CD8-positive, alpha-beta memory T cell (primary cell): ENCODE data around the gene CFAP20DC. TPM values are rescaled to one million over a fixed set of nuclear protein-coding genes. Genes with fewer than 3 reads are reported as not detected.
"Not testable (repeated sequence)": the region's sequence is repeated elsewhere in the genome, so short reads cannot be mapped to it uniquely, and the experiment has no call there.

Source experiments
- CTCF ChIA-PET: fragments of 350-600 bp; sonication (Branson Sonifier 250); formaldehyde crosslinking; loops from one replicate; lab custom pipeline; 2021; ENCODE audit warnings: antibody characterized with exemption; lab: Charles Lee
- POLR2A ChIA-PET: fragments of 350-600 bp; sonication (Branson Sonifier 250); formaldehyde crosslinking; loops from one replicate; lab custom pipeline; 2021; ENCODE audit warnings: antibody characterized with exemption; lab: Charles Lee
- DNase-seq, 5 donors: peaks; one replicate each; pipeline versions ENCODE4 v3.0.0 to v3.0.0-alpha.2; 2020 to 2022; ENCODE audit warnings: mixed read lengths in 1 of 5
- H3K27ac ChIP-seq: one replicate; pipeline ENCODE4 v1.7.0; 2013; ENCODE audit warnings: low read depth, mild to moderate bottlenecking, low read length, moderate library complexity
- H3K27me3 ChIP-seq: 2 replicates; pipeline ENCODE4 v1.7.0; 2013; ENCODE audit warnings: low read length, mild to moderate bottlenecking; ENCODE audit not compliant: insufficient read depth, poor library complexity, severe bottlenecking
- H3K36me3 ChIP-seq: 2 replicates; pipeline ENCODE4 v1.7.0; 2013; ENCODE audit warnings: mild to moderate bottlenecking, low read length, moderate library complexity; ENCODE audit not compliant: insufficient read depth
- H3K4me1 ChIP-seq: 2 replicates; pipeline ENCODE4 v1.7.0; 2013; ENCODE audit warnings: mild to moderate bottlenecking, low read length, moderate library complexity; ENCODE audit not compliant: insufficient read depth
- H3K4me3 ChIP-seq: 2 replicates; pipeline ENCODE4 v1.7.0; 2013; ENCODE audit warnings: mild to moderate bottlenecking, low read length
- H3K9me3 ChIP-seq: 2 replicates; pipeline ENCODE4 v1.7.0; 2013; ENCODE audit warnings: mild to moderate bottlenecking, low read length
- H3K27ac Mint-ChIP-seq, 8 donors: one replicate each; pipeline ENCODE4 v1.8.0; 2020 to 2021; ENCODE audit warnings: mixed read lengths in 8 of 8, mild to moderate bottlenecking in 6 of 8, inconsistent platforms in 3 of 8, moderate library complexity in 3 of 8
- H3K27me3 Mint-ChIP-seq, 2 donors: one replicate each; pipeline ENCODE4 v1.8.0; 2020 to 2021; ENCODE audit warnings: mixed read lengths in 2 of 2, mild to moderate bottlenecking in 1 of 2, moderate library complexity in 1 of 2
- H3K36me3 Mint-ChIP-seq, 3 donors: one replicate each; pipeline ENCODE4 v1.8.0; 2020 to 2021; ENCODE audit warnings: mixed read lengths in 3 of 3, inconsistent platforms in 1 of 3, mild to moderate bottlenecking in 1 of 3
- H3K4me1 Mint-ChIP-seq, 3 donors: one replicate each; pipeline ENCODE4 v1.8.0; 2020 to 2021; ENCODE audit warnings: mixed read lengths in 3 of 3, inconsistent platforms in 1 of 3, mild to moderate bottlenecking in 1 of 3
- H3K4me3 Mint-ChIP-seq, 7 donors: one replicate each; pipeline ENCODE4 v1.8.0; 2020 to 2021; ENCODE audit warnings: mixed read lengths in 7 of 7, mild to moderate bottlenecking in 6 of 7, moderate library complexity in 4 of 7, inconsistent platforms in 2 of 7
- H3K9me3 Mint-ChIP-seq, 5 donors: one replicate each; pipeline ENCODE4 v1.8.0; 2020 to 2022; ENCODE audit warnings: mixed read lengths in 5 of 5, mild to moderate bottlenecking in 3 of 5, moderate library complexity in 2 of 5, inconsistent platforms in 1 of 5
- polyA plus RNA-seq: library from polyadenylated mRNA; unstranded; fragments of 300-500 nt; fragmentation: Illumina TruSeq; gene quantifications from one replicate; pipeline ENCODE4 v1.2.3, GENCODE V29; 2021
- total RNA-seq, 2 experiments: library from RNA; stranded (reverse); gene quantifications; one replicate each; pipeline ENCODE4 v1.2.3, GENCODE V29; 2021

The CFAP20DC gene
- total and polyA plus RNA-seq, 3 experiments from 2014 or later: 1.00 to 1.8 TPM; not detected in 1

DNA sequence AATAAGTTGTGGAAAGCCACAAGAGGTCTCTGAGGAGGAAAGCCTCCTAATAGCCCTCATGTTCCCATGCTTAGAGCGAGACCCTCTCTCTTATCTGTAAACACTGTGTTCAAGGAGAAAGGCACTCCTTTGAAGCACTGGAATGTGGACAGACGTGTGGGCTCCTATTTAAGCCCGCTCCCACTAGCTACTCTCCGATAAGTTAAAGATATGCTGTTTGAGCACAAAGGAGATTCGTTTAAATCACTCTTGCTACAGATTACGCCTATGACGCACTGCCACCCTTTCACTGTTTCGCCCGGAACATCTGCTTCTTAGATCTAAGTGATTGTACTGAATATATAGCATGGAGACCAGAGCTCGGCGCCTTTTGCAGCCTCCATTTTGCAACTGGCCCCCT is 325.5 kb downstream of the CFAP20DC start:
- H3K27ac Mint-ChIP-seq: no peak overlapping the region
- CTCF ChIA-PET: no interaction called here
- Histone ChIP-seq H3K27me3 (no peaks in the 10 kb centered on the region), H3K9me3 (no peaks in the 10 kb centered on the region), H3K4me1 (no peaks in the 10 kb centered on the region), H3K36me3 (no peaks in the 10 kb centered on the region), H3K27ac (no peak overlapping the region), H3K4me3 (no peak overlapping the region)
- POLR2A ChIA-PET: no interaction called here
- H3K9me3 Mint-ChIP-seq: peaks cover 0 to 2% (median 0%) of the 10 kb centered on the region in 5 donors
- H3K27me3 Mint-ChIP-seq: peaks cover 2 to 3% of the 10 kb centered on the region in 2 donors
- H3K36me3 Mint-ChIP-seq: no peaks in the 10 kb centered on the region
- DNase-seq: no peak
- H3K4me1 Mint-ChIP-seq: no peaks in the 10 kb centered on the region
- no peak overlapping the region for H3K4me3 Mint-ChIP-seq

DNA sequence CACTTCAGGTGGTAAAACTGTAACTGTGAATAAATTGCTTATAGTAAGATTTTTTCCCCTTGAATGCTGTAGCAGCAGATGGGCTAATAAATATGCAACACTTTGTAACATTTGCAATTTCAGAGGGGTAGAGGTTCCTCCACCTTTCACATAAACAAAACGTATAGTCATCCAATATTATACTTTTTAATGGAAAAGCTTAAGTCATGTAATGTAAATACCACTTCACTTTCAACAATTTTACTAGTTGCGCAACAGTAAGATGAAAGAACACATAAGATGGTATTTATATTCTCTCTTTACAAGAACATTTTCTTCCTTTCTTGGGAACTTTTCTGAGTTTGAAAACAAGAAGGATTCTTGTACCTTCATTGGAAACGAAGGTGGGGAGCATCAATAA is 326.7 kb downstream of the CFAP20DC start:
- Mint-ChIP-seq H3K36me3 (no peaks in the 10 kb centered on the region), H3K4me3 (no peak overlapping the region), H3K4me1 (no peaks in the 10 kb centered on the region), H3K27me3 (peaks cover 2 to 3% of the 10 kb centered on the region in 2 donors), H3K27ac (no peak overlapping the region), H3K9me3 (no peaks in the 10 kb centered on the region)
- CTCF ChIA-PET: no interaction called here
- H3K36me3 ChIP-seq: no peaks in the 10 kb centered on the region
- no peaks in the 10 kb centered on the region for H3K9me3 ChIP-seq
- no peak overlapping the region for H3K4me3 ChIP-seq
- no peak overlapping the region for H3K27ac ChIP-seq
- no peaks in the 10 kb centered on the region for H3K4me1 ChIP-seq
- POLR2A ChIA-PET: no interaction called here
- DNase-seq: no peak
- no peaks in the 10 kb centered on the region for H3K27me3 ChIP-seq

DNA sequence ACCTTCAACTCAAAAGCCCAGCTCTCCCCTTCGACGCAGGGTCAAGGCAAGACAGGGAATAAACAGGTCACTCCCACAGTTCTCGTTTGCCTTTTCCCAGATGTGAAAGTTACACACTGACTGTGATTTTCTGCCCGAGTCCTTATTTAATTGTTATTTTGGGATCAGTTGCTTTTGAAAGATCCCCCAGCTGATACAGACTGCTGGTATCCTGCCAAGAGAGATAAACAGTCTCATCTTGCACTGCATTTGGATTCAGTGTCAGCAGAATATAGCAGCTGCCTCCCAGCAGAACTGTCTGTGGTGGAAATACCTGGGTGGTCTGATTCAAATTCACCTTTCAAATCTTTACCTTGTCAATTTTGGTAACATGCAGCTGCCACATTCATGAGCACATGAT is 327.3 kb downstream of the CFAP20DC start:
- H3K4me1 Mint-ChIP-seq: no peaks in the 10 kb centered on the region
- peaks cover 2 to 3% of the 10 kb centered on the region in 2 donors for H3K27me3 Mint-ChIP-seq
- Histone ChIP-seq H3K27ac (no peak overlapping the region), H3K27me3 (no peaks in the 10 kb centered on the region), H3K9me3 (no peaks in the 10 kb centered on the region), H3K4me3 (no peak overlapping the region), H3K36me3 (no peaks in the 10 kb centered on the region), H3K4me1 (no peaks in the 10 kb centered on the region)
- no peak overlapping the region for H3K27ac Mint-ChIP-seq
- no peaks in the 10 kb centered on the region for H3K9me3 Mint-ChIP-seq
- DNase-seq: no peak
- H3K36me3 Mint-ChIP-seq: no peaks in the 10 kb centered on the region
- CTCF ChIA-PET: no interaction called here
- H3K4me3 Mint-ChIP-seq: no peak overlapping the region
- POLR2A ChIA-PET: no interaction called here

DNA sequence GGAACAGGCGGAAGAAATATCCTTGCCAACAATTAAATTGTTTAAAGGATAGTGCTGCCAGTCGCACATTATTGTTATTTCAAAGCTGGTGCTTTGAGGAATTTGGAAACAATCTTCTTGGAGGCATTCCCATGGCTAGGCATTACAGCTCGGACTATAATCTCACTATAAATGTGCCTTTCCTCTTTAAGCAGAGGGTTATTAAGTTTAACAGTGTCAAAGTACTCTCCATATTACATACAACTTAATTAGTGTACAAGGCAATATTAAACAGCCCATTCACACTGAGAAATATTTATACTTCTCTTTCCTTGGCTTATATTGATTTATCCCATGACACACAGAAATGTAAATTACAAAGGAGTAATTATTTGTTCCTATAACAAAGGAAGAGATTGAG is 329.3 kb downstream of the CFAP20DC start:
- no peaks in the 10 kb centered on the region for H3K36me3 Mint-ChIP-seq
- no peaks in the 10 kb centered on the region for H3K4me1 Mint-ChIP-seq
- H3K4me1 ChIP-seq: no peaks in the 10 kb centered on the region
- H3K4me3 Mint-ChIP-seq: no peak overlapping the region
- no peak overlapping the region for H3K27ac ChIP-seq
- ChIA-PET POLR2A (no interaction called here), CTCF (no interaction called here)
- H3K27ac Mint-ChIP-seq: no peak overlapping the region
- no peak overlapping the region for H3K4me3 ChIP-seq
- no peaks in the 10 kb centered on the region for H3K9me3 ChIP-seq
- no peak for DNase-seq
- no peaks in the 10 kb centered on the region for H3K9me3 Mint-ChIP-seq
- no peaks in the 10 kb centered on the region for H3K27me3 ChIP-seq
- no peaks in the 10 kb centered on the region for H3K36me3 ChIP-seq
- H3K27me3 Mint-ChIP-seq: peaks cover 2 to 3% of the 10 kb centered on the region in 2 donors

DNA sequence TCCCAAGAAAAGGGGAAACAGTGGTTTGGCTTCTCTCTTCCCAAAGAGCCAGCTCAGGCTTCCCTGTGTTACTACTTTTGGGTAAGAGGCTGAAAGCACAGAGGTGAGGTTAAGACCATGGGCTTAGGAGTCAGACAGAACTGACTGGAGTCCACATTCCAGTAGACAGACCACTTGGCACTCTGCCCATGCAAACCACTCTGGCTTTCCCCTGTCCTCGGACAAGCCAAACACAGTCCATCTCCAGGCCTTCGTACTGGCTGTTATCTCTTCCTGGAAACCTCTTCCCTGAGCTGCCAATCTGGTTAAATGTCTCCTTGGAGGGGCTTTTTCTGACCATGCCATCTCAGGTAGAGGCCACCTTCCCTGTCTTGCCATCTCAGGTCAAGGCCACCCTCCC is 330.1 kb downstream of the CFAP20DC start:
- Mint-ChIP-seq H3K4me3 (no peak overlapping the region), H3K4me1 (no peaks in the 10 kb centered on the region), H3K27ac (no peak overlapping the region), H3K36me3 (no peaks in the 10 kb centered on the region), H3K9me3 (no peaks in the 10 kb centered on the region), H3K27me3 (peaks cover 2 to 3% of the 10 kb centered on the region in 2 donors)
- DNase-seq: no peak
- Histone ChIP-seq H3K27me3 (no peaks in the 10 kb centered on the region), H3K9me3 (no peaks in the 10 kb centered on the region), H3K4me1 (no peaks in the 10 kb centered on the region), H3K4me3 (no peak overlapping the region), H3K27ac (no peak overlapping the region), H3K36me3 (no peaks in the 10 kb centered on the region)
- ChIA-PET POLR2A (no interaction called here), CTCF (no interaction called here)

DNA sequence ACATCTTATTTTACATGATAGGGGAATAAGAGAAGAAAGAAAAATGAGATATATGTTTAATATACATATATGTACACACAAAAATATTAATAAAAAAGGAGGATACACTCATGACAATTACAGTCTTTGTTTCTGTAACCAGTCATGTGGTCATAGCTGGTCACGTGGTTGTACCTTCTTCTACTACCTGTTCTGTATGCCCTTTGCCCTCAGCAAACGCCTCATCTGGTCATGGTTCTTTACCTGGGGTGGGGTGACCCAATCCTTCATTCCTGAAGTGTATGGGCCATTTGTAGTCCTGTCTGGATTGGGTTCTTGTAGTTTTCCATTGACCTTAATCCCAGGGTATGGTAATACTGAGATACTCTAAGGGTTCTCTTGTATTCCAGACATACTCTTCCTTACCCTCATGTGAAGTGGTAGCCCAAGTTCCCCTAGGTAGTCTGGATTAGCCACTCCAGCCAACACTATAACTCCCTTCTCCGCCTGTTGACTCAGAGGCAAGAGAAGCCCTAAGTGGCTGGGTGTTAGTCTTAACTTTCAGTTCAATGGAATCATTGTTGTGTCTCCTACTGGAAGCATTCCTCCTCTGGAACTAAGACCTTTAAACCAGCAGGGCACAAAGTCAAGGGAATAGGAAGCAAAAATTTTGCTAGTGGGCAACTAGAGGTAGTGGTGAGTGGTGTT is 336.0 kb downstream of the CFAP20DC start:
- H3K4me1 Mint-ChIP-seq: no peaks in the 10 kb centered on the region
- H3K27ac Mint-ChIP-seq: no peak overlapping the region
- H3K36me3 ChIP-seq: no peaks in the 10 kb centered on the region
- no peak overlapping the region for H3K4me3 ChIP-seq
- ChIA-PET CTCF (no interaction called here), POLR2A (no interaction called here)
- no peaks in the 10 kb centered on the region for H3K4me1 ChIP-seq
- H3K36me3 Mint-ChIP-seq: no peaks in the 10 kb centered on the region
- no peaks in the 10 kb centered on the region for H3K27me3 ChIP-seq
- peaks cover 0 to 3% (median 0%) of the 10 kb centered on the region in 5 donors for H3K9me3 Mint-ChIP-seq
- no peak overlapping the region for H3K4me3 Mint-ChIP-seq
- H3K27me3 Mint-ChIP-seq: peaks cover 0 to 5% of the 10 kb centered on the region in 2 donors
- no peak for DNase-seq
- no peak overlapping the region for H3K27ac ChIP-seq
- H3K9me3 ChIP-seq: no peaks in the 10 kb centered on the region

DNA sequence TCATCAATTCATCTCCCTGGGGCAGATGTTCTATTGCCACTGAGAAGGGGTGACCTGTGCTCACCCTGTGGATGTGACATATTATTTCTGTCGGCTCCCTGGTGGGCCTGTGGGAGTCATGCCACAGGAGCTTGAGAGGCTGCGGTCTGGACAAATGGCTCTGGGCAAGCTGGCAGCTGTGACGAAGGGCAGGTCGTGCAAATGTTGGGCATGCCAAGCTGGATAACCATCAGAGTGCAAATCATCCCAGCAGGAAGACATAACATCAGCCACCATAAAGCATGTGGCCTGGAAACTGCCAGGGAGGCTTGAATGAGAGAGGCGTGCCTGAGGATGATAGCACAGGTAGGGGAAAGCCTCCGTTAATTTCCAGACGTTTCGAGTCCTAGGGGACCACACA is 338.0 kb downstream of the CFAP20DC start:
- Mint-ChIP-seq H3K4me1 (no peaks in the 10 kb centered on the region), H3K36me3 (no peaks in the 10 kb centered on the region), H3K9me3 (peaks cover 0 to 3% (median 0%) of the 10 kb centered on the region in 5 donors), H3K4me3 (no peak overlapping the region), H3K27ac (no peak overlapping the region), H3K27me3 (peaks cover 0 to 8% of the 10 kb centered on the region in 2 donors)
- Histone ChIP-seq H3K4me1 (no peaks in the 10 kb centered on the region), H3K4me3 (no peak overlapping the region), H3K27me3 (no peaks in the 10 kb centered on the region), H3K36me3 (no peaks in the 10 kb centered on the region), H3K9me3 (no peaks in the 10 kb centered on the region), H3K27ac (no peak overlapping the region)
- DNase-seq: no peak
- POLR2A ChIA-PET: no interaction called here
- CTCF ChIA-PET: no interaction called here

DNA sequence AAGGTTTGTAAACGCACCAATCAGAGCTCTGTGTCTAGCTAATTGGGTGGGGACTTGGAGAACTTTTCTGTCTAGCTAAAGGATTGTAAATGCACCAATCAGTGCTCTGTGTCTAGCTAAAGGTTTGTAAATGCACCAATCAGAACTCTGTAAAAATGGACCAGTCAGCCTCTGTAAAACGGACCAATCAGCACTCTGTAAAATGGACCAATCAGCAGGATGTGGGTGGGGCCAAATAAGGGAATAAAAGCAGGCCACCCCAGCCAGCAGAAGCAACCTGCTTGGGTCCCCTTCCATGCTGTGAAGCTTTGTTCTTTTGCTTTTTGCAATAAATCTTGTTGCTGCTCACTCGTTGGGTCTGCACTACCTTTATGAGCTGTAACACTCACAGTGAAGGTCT is 340.8 kb downstream of the CFAP20DC start:
- H3K4me3 ChIP-seq, H3K4me1 ChIP-seq, H3K27ac ChIP-seq, CTCF ChIA-PET, H3K27ac Mint-ChIP-seq, H3K36me3 ChIP-seq, POLR2A ChIA-PET, H3K36me3 Mint-ChIP-seq, H3K4me1 Mint-ChIP-seq, H3K9me3 Mint-ChIP-seq, H3K27me3 ChIP-seq, H3K4me3 Mint-ChIP-seq, DNase-seq, H3K27me3 Mint-ChIP-seq, H3K9me3 ChIP-seq: not testable (repeated sequence)
